GOT3 (cell line): ENCODE measurements around the gene CTSF.
"Not testable (repeated sequence)": the region's sequence is repeated elsewhere in the genome, so short reads cannot be mapped to it uniquely, and the experiment has no call there.

ENCODE experiments used
- DNase-seq: peaks from one replicate; lab custom pipeline; 2025; ENCODE audit warnings: mixed read lengths; lab: John Stamatoyannopoulos, UW

Gene CTSF

GRCh38 chr11:66589996-66590675, 21.7 kb upstream of the CTSF start:
- DNase-seq, result no peak

GRCh38 chr11:66589315-66589714, 20.9 kb upstream of the CTSF start:
- not testable (repeated sequence) for DNase-seq

GRCh38 chr11:66586136-66586535, 17.7 kb upstream of the CTSF start:
- no peak for DNase-seq

GRCh38 chr11:66585447-66585846, 17.0 kb upstream of the CTSF start:
- DNase-seq, result not testable (repeated sequence)

DNA sequence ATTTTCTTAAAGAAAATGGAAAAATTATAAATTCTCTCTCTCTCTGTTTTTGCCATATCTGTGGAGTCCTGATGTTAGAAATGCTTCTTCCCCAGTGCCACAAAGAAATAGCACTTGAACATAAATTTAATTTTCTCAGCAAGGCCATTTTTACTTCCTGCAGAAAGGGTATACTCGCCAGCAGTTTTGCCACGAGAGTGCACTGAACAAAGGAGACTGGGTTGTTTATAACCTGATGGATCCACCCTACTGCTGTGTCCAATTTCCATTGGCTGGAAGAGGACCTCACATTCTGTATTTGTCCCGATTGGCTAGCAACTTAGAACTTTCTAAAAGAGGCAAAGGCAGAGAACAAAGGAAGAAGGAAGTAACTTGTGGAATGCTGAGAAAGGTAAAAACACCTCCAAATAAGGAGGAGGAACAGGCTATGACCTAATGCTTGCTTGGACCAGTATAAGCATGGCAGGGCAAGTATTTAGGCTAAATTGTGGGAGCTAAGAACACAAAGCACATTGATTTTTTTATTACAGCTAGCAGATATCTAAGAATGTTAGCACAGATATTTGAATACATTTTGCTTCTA, 14.2 kb upstream of the CTSF start:
- not testable (repeated sequence) for DNase-seq

DNA sequence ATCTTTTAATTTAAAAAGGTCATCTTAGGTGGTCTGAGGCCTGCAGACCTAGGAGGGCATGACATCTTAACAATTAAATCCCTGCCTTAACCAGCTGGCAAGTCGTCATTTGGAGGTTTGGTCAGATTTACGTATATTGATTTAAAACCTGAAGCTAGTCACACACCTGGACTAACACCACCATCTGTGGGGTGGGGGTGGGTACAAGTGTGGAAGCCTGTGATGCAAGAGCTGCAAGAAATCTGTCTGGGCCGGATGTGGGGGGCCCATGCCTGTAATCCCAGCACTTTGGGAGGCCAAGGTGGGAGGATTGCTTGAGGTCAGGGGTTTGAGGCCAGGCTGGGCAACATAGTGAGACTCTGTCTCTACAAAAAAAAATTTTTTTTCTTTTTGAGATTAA, 12.9 kb upstream of the CTSF start:
- no peak for DNase-seq

DNA sequence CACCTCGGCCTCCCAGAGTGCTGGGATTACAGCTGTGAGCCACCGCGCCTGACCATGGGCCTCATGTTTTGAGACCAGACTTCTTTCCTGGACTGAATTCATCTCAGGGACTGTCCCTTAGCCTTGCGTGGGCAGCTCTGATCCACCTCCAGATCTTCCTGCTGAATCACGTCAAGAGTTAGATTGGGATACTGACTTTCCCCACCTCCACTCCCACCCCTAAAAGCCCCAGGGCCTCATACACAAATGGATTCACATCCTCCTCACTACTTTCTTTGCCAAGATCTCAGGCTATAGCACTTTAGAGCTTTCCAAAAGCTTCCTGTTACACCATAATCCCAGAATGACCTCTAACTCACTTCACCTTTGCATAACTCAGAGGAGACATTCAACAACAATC, 12.4 kb upstream of the CTSF start:
- DNase-seq, result no peak

DNA sequence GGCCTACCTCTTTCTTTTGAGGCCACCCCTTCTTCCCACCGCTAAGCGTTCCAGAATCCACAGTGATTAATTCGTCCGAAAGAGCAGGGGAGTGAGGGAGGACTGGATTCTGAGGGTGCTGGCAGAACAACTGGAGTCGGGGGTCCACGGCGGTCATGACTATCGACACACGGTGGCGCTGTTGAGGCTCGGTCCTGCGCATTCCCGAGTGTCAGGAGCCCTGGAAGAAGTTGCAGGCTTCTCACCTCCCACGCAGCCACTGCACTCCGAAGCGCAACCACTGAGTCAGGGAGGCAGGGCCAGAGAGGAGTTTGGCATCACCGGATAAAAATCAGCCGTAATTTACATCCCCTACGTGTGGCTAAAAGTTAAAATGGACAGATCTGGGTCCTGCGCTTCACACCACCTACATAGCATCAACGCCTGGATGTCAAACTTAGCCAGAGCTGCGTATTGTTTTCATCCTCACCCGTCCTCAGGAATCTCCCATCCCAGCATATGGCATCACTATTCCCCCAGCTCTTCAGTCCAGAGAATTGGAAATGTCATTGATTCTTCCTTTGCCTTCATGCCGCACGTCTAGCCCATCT, 10.7 kb upstream of the CTSF start:
- peak; percentile 43 for DNase-seq

DNA sequence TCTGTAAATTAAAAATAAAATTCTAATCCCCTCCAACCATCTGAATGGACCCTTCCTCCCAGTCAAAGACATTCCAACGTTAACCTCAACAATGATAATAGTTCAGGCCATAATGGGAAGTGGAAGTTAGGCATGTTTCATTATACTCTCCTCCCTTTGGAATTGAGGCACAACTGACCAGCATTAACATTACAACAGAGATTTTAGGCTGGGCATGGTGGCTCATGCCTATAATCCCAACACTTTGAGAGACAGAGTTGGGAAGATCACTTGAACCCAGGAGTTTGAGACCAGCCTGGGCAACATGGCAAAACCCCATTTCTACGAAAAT, 2.4 kb upstream of the CTSF start:
- no peak for DNase-seq

GRCh38 chr11:66570079-66570849, 1.9 kb upstream of the CTSF start:
- DNase-seq, result no peak

DNA sequence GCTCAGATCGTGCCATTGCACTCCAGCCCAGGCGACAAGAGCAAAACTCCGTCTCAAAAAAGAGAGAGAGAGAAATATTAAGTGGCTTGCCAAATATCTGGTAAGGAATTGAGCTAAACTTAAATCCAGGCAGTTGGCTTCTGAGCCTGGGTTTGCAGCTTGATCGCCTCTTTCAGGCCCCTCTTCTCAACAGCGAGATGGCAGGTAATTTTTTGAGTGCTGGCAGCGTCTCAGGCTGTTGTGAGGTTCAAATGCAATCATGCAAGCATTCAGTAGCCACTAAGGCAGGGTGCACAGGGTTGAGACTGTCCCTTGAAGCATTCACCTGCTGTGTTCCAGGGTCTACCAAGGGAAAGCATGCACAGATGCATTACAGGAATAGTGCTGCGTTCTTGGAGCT, 670 bp upstream of the CTSF start:
- DNase-seq, result no peak

DNA sequence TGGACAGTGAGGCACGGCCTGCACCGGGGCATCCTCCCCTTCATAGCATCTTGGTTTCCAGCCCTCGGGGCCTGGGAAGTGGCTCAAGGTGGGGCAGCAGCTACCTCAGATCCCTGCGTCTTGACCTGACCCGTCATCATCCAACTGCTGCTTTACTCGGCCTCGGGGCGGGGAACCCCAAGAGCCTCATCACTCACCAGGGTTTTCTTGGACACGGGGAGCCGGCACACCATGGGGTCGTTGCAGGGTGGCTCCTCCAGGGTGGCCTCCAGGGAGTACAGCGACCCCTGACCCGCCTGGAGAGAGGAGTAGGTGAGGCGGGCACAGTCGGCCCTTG, 651 bp downstream of the CTSF start:
- no peak for DNase-seq

- DNase-seq, result no peak
These were observed 2.2 kb downstream of the CTSF start for GRCh38 chr11:66566221-66566620.

DNA sequence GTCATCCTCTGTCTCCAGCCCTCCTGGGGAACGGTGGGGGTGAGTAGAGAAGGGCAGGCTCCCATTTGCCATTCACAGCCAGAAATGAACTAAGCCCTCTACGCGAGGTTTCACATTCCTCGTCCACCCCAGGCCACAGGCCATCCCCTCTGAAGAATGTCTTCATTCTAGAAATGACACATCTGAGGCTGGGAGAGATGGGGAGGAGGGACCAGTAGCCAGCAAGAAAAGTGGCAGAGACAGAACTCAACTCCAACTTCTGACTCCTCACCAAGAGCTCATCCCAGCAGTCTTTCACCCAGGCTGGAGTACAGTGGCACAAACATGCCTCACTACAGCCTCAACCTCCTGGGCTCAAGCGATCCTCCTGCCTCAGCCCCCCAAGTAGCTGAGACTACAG, 3.4 kb downstream of the CTSF start:
- no peak for DNase-seq

DNA sequence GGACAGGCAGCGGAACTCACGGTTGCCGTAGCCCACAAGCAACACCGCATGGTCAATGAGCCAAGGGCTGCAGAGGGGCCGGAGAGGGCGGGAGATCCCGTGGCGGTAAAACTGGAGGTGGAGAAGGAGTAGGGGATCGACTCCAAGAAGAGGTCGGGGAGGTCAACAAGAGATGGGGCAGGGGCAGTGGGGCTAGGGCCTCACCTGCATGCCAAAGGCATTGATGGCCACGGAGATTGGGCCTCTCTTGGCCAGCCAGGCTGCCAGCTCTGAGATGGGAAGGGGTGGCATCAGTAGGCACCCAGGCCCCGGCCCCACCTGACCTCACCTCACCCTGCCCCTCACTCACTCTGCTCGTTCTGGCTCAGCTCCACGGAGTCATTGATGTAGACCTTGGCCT, 3.9 kb downstream of the CTSF start:
- DNase-seq, result no peak

GRCh38 chr11:66563832-66564231, 4.6 kb downstream of the CTSF start:
- no peak for DNase-seq

DNA sequence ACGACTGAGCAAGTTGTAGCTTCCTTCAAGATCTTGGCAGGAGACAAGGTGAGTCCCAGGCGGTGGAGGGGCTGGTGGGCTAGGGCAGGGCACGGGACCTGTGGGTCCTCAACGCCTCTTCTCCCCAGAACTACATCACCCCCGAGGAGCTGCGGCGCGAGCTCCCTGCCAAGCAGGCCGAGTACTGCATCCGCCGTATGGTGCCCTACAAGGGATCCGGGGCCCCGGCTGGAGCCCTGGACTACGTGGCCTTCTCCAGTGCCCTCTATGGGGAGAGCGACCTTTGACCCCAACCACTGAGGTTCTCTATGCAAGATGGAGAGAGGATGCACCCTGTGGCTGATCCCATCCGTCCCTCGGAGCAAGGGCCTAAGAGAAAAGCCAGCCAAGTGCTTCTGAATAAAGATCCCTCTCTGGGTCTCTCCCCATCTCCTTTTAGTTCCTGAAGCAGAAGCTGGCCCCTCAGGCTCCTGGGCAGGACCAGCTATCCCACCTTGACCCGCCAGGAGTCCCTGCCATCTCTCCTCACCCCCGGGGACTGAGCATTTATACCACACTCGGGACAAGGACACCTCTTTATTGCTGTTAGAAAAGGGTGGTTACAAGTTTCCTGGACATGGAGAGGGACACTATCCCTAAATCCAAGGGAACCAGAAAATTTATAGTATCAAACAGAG, 5.4 kb downstream of the CTSF start:
- no peak for DNase-seq

DNA sequence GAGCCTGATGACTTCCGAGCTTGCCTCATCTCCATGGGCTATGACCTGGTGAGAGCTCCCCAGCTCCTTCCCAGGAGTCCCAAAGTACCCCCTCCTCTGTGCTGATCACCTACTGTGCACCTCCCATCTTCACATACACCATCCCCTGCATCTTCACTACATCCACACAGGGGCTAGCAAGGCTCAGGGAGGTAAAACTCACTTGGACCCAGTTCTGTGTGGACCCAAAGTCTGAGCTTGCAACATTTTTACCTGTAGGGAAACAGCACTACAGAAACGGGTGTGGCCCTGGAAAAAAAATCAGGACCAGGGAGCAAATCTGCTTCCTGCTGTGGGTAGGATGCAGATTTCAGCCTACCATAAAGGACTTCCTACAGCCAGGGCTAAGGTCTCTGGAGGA, 6.1 kb downstream of the CTSF start:
- no peak for DNase-seq

- no peak for DNase-seq
These were observed 6.5 kb downstream of the CTSF start for GRCh38 chr11:66561975-66562248.

GRCh38 chr11:66561178-66561974, 7.0 kb downstream of the CTSF start:
- no peak for DNase-seq

DNA sequence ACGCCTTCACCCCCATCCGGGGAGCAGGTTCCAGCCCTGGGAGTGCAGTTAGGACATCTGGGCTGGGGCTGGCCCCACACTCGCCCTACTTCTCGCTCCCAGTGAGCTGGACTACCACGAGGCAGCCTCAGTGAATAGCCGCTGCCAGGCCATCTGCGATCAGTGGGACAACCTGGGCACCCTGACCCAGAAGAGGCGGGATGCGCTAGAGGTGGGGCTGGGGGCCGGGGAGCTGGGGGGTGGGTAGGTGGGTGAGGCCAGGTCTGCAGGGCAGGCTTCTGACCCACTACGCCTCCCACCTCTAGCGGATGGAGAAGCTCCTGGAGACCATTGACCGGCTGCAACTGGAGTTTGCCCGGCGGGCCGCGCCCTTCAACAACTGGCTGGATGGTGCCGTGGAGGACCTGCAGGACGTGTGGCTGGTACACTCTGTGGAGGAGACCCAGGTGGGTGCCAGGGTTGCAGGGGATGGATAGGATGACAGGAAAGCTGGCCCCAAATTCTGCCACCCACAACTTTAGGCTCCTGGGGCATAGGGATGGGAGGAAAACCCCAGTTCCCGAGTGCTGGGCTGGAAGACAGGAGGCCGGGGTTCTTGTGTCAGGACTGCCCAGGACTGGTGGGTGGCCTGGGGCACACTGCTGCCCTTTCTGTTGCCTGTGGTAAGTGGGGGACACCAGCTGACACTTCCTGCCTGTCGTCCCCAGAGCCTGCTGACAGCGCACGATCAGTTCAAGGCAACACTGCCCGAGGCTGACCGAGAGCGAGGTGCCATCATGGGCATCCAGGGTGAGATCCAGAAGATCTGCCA, 8.3 kb downstream of the CTSF start:
- DNase-seq, result no peak
